Mononuclear cell (primary cell): Measurements from ENCODE around the gene NEAT1. TPM values are rescaled to one million over a fixed set of nuclear protein-coding genes. Genes with fewer than 3 reads are reported as not detected.
"Not testable (repeated sequence)": the region's sequence is repeated elsewhere in the genome, so short reads cannot be mapped to it uniquely, and the experiment has no call there.

ENCODE experiments used
- H3K27me3 ChIP-seq: 2 replicates; pipeline ENCODE4 v1.6.0; 2011; ENCODE audit warnings: low read length, control low read depth; ENCODE audit not compliant: insufficient read depth
- H3K4me1 ChIP-seq: 2 replicates; pipeline ENCODE4 v1.5.1; 2011; ENCODE audit warnings: mild to moderate bottlenecking, low read length, control low read depth; ENCODE audit not compliant: insufficient read depth
- H3K4me3 ChIP-seq: 2 replicates; pipeline ENCODE4 v1.5.1; 2011; ENCODE audit warnings: mild to moderate bottlenecking, low read length, moderate library complexity
- H3K9me3 ChIP-seq: 2 replicates; pipeline ENCODE4 v1.5.1; 2011; ENCODE audit warnings: low read depth, mild to moderate bottlenecking, control low read depth, low read length
- total RNA-seq: library from RNA; depleted of rRNA; stranded (reverse); fragments of >200 nt; gene quantifications from one replicate; pipeline ENCODE4 v1.2.3, GENCODE V29; 2012

The NEAT1 gene
- total RNA-seq, 1 donor: 198 TPM

DNA sequence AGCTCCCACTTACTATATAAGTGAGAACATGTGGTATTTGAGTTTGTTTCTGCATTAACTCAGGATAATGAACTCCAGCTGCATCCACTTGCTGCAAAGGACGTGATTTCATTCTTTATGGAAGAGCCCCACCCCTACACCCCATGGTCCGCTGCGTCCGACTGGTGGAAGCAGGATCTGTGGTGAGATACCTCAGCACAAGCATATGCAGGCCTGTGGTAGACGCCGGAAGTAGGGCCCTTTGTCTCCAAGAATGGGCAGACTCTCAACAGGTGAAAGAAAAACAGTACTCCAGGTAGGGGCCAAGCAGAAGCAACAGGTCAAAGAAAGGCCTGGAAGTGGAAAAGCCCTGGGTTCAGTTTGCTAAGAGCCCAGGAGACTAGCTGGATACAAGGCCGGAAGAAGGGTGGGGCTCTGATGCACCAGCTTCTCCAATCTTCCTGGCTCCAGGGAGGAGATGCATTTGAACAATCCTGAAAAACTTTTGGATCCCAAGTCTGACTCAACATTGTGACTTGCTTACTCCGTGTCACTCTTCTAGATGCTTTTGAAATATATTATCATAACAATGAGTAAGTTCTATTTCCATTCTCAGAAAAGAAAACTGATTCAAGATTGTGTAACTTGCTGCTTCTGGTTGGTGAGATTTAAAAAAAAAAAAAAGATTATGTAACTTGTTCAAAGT is 30.4 kb downstream of the NEAT1 start:
- Histone ChIP-seq H3K9me3 (no peaks in the 10 kb centered on the region), H3K4me3 (no peak overlapping the region), H3K27me3 (no peaks in the 10 kb centered on the region), H3K4me1 (peaks cover 33% of the 10 kb centered on the region)

DNA sequence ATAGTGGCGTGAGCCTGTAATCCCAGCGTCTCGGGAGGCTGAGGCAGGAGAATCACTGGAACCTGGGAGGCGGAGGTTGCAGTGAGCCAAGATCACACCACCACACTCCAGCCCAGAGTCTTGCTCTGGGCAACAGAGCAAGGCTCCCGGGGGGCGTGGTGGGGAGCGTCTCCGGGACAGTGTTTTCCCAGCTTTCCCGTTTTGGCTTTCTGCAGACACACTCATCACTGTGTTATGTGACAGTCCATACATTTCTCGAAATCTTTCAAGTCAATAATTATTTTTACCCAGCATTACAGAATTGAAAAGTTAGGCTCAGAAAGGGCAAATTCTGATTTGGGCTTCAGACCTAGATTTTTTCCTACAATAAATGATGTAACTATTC is 31.7 kb downstream of the NEAT1 start:
- Histone ChIP-seq H3K4me3 (peak overlapping the region; percentile 48), H3K9me3 (no peaks in the 10 kb centered on the region), H3K27me3 (no peaks in the 10 kb centered on the region), H3K4me1 (peaks cover 33% of the 10 kb centered on the region)

DNA sequence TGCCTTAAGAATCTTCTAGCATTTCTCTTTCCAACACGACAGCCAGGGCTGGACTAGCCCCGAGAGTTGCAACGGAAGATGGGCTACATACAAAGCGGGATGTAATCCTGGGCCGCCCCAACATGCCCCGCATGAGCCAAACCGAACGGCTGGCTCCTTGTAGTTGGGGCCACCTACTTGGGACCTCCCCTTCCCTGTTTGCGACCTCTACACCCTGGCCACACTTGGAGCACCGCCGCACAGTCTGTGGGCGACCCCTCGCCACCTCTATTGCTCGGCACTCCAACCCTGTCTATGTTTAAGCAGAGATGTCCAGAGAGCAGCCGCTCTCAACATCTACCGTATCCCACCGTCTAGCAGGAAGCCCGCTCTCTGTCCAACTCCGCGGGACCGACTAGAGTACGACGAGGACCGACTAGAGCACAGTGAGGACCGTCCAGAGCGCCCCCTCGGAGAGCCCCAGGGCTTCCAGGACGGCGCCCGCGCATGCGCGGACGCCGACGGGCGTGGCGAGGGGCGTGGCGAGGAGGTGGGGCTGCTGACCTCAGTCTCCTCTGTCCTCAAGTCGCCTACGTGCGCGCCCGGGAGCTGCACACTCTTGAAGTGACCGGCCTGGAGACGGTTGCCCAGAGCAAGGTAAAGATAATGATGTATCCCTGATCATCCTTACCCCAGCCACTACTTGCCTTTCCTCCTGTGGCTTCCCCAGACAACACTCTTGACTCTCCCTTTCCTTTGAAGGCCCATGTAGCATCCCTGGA is 32.3 kb downstream of the NEAT1 start:
- Histone ChIP-seq H3K4me3 (peak overlapping the region; percentile 48), H3K9me3 (no peaks in the 10 kb centered on the region), H3K4me1 (peaks cover 33% of the 10 kb centered on the region), H3K27me3 (no peaks in the 10 kb centered on the region)

DNA sequence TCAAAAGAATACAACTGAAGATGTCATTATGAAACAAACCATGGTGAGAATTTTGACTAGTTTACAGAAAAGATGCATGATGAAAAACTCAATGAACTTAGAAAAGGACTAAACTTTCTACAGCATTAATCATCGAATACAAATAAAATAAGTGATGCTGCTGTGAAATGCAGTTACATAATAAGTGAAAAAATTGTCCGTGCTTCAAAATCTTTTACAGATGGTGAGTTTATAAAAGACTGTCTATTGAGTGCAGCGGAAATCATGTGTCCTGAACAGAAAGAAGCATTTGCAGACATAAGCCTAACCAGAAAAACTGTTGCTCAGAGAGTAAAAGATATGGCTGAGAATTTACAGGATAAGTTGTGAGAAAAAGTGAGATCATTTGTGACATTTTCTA is 33.8 kb downstream of the NEAT1 start:
- peaks cover 33% of the 10 kb centered on the region for H3K4me1 ChIP-seq
- H3K27me3 ChIP-seq: no peaks in the 10 kb centered on the region
- H3K4me3 ChIP-seq: no peak overlapping the region
- H3K9me3 ChIP-seq: no peaks in the 10 kb centered on the region

DNA sequence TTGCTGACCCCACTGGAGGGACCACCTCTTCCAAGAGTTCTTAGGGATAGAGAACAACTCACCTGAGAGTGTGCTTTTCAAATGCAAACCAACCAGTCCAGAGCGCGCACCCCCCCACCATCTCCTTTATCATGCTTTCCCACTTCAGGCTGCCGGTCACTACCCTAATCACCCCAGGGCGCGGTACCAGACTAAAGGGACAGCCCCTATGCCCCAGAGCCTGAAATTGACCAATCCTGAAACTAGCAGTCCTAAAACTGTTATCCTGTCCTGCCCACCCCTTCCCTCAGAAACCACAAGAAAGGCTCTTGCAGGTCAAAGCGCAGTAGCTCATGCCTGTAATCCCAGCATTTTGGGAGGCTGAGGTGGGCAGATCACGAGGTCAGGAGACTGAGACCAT is 37.0 kb downstream of the NEAT1 start:
- Histone ChIP-seq H3K9me3 (no peaks in the 10 kb centered on the region), H3K27me3 (no peaks in the 10 kb centered on the region), H3K4me1 (peaks cover 10% of the 10 kb centered on the region), H3K4me3 (no peak overlapping the region)

DNA sequence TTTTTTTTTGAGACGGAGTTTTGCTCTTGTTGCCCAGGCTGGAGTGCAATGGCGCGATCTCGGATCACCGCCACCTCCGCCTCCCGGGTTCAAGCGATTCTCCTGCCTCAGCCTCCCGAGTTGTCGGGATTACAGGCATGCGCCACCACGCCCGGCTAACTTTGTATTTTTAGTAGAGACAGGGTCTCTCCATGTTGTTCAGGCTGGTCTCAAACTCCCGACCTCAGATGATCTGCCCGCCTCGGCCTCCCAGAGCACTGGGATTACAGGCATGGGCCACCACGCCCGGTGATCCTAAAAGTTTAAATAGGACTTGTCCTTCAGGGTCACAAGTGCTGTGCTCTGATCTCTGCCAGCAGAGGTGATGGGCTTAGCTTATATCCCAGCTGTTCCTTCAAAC is 42.9 kb downstream of the NEAT1 start:
- H3K4me3 ChIP-seq, H3K27me3 ChIP-seq, H3K9me3 ChIP-seq, H3K4me1 ChIP-seq: not testable (repeated sequence)

DNA sequence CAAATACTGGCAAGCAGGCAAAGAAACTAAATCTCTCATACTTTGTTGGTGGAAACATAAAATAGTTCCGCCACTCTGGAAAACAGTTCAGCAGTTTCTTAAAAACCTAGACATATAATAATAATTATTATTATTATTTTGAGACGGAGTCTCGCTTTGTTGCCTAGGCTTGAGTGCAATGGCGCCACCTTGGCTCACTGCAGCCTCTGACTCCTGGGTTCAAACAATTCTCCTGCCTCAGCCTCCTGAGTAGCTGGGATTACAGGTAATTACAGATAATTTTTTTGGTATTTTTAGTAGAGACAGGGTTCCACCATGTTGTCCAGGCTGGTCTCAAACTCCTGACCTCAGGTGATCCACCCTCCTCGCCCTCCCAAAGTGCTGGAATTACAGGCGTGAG is 44.7 kb downstream of the NEAT1 start:
- not testable (repeated sequence) for H3K27me3 ChIP-seq, H3K9me3 ChIP-seq, H3K4me3 ChIP-seq
- peaks cover 12% of the 10 kb centered on the region for H3K4me1 ChIP-seq

DNA sequence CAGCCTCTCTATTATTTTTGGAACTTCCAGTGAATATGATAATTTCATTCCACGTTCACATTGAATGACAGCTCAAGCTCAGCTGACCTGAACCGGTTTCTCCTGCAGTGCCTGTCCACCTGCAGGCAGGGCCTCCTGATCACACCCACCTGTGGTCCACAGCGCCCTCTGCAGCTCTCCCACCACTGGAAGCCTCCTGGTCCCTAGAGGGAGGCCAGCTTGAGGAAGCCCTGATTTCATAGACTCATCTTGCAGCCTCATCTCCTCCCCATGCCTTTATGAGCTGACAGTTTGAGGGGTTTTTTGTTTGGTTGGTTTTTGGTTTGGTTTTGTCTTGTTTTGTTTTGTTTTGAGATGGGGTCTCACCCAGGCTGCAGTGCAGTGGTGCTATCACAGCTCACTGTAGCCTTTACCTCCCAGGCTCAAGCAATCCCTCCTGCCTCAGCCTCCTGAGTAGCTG is 46.3 kb downstream of the NEAT1 start:
- H3K27me3 ChIP-seq: no peaks in the 10 kb centered on the region
- H3K9me3 ChIP-seq: no peaks in the 10 kb centered on the region
- peaks cover 24% of the 10 kb centered on the region for H3K4me1 ChIP-seq
- H3K4me3 ChIP-seq: no peak overlapping the region

DNA sequence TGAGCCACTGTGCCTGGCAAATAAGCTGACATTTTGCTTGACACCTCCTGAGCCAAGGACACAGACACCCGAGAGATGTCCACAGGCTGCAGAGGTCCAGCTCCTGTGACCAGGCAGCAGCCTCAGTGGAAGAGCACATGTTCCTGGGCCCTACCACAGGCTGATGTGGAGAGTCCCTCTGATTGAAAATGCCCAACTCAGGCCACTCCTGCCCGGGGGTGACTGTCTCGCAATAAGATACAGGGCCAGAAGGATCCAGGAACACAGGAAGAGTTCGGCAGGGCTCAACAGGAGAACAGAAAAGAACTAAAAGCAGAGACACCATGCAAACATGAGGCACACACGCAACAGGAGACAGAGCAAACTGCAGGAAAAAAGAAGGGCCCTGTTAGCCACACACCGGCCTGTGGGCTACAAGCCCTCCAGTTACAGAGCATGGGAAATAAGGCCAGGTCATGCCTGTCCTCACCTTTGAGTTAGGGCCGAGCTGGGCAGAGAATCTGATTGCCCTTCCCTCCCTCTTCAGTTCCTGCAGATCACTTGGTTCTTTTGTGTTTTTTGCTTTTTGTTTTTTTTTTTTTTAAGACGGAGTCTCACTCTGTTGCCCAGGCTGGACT is 47.9 kb downstream of the NEAT1 start:
- Histone ChIP-seq H3K4me3 (no peak overlapping the region), H3K27me3 (no peaks in the 10 kb centered on the region), H3K9me3 (no peaks in the 10 kb centered on the region), H3K4me1 (peaks cover 24% of the 10 kb centered on the region)

DNA sequence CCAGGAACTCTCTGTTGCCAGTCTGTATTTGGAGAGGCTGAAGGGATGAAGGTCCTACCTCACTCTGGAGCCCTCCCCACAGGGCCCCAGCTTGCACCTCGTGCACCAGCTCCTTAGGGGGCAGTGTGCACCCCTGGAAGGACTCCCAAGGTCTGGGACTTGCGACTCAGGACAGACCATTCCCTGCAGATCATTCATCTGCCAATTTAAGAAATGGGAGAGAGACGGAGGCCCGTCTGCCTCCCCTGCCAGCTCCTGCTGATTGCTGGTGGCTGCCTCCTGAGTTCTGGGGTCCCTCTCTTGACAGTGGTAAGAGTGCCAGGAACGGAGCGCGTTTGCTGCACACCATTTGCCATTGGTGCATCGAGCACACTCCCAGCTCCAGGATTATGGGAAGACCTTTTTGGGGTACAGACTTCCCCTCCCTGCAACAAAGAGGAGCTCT is 48.9 kb downstream of the NEAT1 start:
- H3K4me3 ChIP-seq: no peak overlapping the region
- no peaks in the 10 kb centered on the region for H3K27me3 ChIP-seq
- H3K4me1 ChIP-seq: peaks cover 29% of the 10 kb centered on the region
- no peaks in the 10 kb centered on the region for H3K9me3 ChIP-seq

DNA sequence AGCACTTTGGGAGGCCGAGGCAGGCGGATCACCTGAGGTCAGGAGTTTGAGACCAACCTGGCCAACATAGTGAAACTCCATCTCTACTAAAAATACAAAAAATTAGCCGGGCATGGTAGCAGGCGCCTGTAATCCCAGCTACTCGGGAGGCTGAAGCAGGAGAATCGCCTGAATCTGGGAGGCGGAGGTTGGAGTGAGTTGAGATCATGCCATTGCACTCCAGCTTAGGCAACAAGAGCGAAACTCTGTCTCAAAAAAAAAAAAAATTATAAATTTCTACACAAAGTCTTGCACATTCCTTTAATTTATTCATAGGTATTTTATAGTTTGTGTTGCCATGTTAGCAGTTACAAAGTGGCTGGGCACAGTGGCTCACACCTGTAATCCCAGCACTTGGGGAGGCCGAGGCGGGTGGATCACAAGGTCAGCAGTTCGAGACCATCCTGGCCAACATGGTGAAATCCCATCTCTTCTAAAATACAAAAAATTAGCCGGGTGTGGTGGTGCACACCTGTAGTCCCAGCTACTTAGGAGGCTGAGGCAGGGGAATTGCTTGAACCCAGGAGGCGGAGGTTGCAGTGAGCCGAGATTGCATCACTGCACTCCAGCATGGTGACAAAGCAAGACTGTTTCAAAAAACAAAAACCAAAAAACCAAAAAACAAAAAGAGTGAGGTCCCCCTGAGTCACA is 50.1 kb downstream of the NEAT1 start:
- H3K27me3 ChIP-seq, H3K9me3 ChIP-seq, H3K4me3 ChIP-seq: not testable (repeated sequence)
- H3K4me1 ChIP-seq: peaks cover 38% of the 10 kb centered on the region

DNA sequence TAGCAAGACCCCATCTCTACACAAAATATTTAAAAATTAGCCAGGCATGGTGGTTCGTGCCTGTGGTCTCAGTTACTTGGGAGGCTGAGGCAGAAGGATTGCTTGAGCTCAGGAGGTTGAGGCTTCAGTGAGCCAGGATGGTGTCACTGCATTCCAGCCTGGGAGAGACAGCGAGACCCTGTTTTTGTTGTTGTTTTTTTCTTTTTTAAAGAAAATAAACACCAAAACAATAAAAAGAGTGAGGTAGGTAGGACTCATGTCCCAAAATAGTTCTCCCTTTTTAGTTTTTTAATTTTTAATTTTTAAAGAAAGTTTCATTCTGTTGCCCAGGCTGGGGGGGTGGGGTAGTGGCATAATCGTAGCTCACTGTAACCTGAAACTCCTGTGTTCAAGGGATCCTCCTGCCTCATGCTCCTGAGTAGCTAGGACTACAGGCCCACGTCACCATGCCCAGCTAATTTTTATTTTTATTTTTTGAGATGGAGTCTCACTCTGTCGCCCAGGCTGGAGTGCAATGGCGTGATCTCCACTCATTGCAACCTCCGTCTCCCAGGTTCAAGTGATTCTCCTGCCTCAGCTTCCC is 50.8 kb downstream of the NEAT1 start:
- Histone ChIP-seq H3K4me3 (no peak overlapping the region), H3K9me3 (no peaks in the 10 kb centered on the region), H3K27me3 (no peaks in the 10 kb centered on the region), H3K4me1 (peaks cover 44% of the 10 kb centered on the region)

DNA sequence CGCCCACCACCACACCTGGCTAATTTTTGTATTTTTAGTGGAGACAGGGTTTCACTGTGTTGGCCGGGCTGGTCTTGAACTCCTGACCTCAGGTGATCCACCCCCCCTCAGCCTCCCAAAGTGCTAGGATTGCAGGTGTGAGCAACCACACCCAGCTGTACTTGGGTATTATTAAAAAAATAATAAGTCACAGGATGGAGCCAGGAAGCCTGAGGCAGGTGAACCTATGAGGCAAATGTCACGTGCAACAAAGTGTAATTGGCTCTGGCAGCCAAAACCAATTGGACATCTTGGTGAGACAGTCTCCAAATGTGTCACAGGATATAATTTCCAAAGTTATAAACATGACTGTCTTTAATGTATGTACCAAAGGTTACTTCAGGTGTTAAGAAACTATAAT is 52.3 kb downstream of the NEAT1 start:
- Histone ChIP-seq H3K9me3 (no peaks in the 10 kb centered on the region), H3K4me3 (no peak overlapping the region), H3K4me1 (peaks cover 55% of the 10 kb centered on the region)

DNA sequence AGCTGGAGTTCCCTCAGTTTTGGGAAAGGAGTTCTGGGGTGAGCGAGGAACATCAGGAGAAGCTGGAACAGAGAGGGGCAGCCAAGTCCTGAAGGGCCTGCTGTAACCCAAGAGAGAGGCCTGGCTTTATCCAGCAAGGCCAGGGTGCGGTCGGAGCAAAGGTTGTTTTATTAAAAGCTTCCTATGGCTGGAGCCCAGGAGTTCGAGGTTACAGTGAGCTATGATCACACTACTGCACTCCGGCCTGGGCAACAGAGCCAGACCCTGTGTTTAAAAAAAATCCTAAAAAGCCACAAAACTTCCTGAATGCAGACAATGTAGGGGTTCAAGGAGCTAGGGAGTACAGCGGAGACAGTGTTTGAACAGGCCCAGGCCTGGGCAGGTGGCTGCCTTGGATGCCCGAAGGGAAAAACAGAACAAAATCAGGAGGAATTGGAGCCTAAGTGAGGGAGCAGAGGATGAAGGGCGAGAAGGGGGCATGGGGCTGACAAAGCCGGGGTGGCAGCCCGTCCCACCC is 54.1 kb downstream of the NEAT1 start:
- Histone ChIP-seq H3K4me1 (peaks cover 53% of the 10 kb centered on the region), H3K9me3 (no peaks in the 10 kb centered on the region), H3K4me3 (peak overlapping the region; percentile 85), H3K27me3 (no peaks in the 10 kb centered on the region)

More for the DNA sequence above, 52.3 kb downstream of the NEAT1 start:
- no peaks in the 10 kb centered on the region for H3K27me3 ChIP-seq
